GM12878 (cell line): ENCODE results near the gene DCAF11. TPM values are rescaled to one million over a fixed set of nuclear protein-coding genes. Genes with fewer than 3 reads are reported as not detected.

Experiments
- ATAC-seq: fragments of 200-7000 bp; cut with Tn5 transposase; 3 replicates; pipeline ENCODE4 v1.9.1; 2020; ENCODE audit warnings: mild to moderate bottlenecking, moderate library complexity
- BruUV-seq: library from RNA; stranded (reverse); fragments of 400-500 nt; replicated peaks from 2 replicates; lab custom pipeline; 2021; lab: Mats Ljungman, UMichigan
- CTCF ChIA-PET: fragments of 300-600 bp; sonication (Branson Sonifier 250); formaldehyde crosslinking; extraction: SDS; loops from one replicate; lab custom pipeline; 2021; ENCODE audit warnings: inconsistent platforms; lab: Yijun Ruan, JAX
- POLR2A ChIA-PET: fragments of 350-600 bp; formaldehyde crosslinking; extraction: SDS; loops from one replicate; lab custom pipeline; 2021; ENCODE audit warnings: inconsistent platforms; lab: Charles Lee
- RAD21 ChIA-PET: fragments of 300-600 bp; sonication (Branson Sonifier 250); formaldehyde crosslinking; loops from one replicate; lab custom pipeline; 2023; ENCODE audit warnings: antibody characterized with exemption; ENCODE audit not compliant: unreplicated experiment; lab: Charles Lee
- SMC1A ChIA-PET: fragments of 300-600 bp; sonication (Branson Sonifier 250); formaldehyde crosslinking; loops from one replicate; lab custom pipeline; 2023; ENCODE audit not compliant: unreplicated experiment, uncharacterized antibody; lab: Charles Lee
- DNase-seq: peaks from one replicate; pipeline ENCODE4 v3.0.0-alpha.2; 2011; ENCODE audit warnings: low read depth, low spot score
- FAIRE-seq: peaks from 3 replicates; lab custom pipeline; 2011; peaks lifted over from hg19 to GRCh38; lab: Jason Lieb, UNC
- H2AFZ ChIP-seq: 2 replicates; pipeline ENCODE4 v1.6.0; 2011; ENCODE audit warnings: low read depth, low read length, control low read depth; ENCODE audit not compliant: control insufficient read depth
- H3K27ac ChIP-seq: 2 replicates; pipeline ENCODE4 v1.5.1; 2011; ENCODE audit warnings: control low read depth; ENCODE audit not compliant: control insufficient read depth, insufficient read depth
- H3K27me3 ChIP-seq, 2 experiments: replicated peaks in 1 of 2; 2 replicates each; pipeline versions ENCODE4 v1.6.0 to v1.6.1; 2011; ENCODE audit warnings: low read length in 1 of 2; ENCODE audit not compliant: control insufficient read depth in 2 of 2, insufficient read depth in 2 of 2
- H3K36me3 ChIP-seq, 2 experiments: 2 replicates each; pipeline ENCODE4 v1.5.1; 2011; ENCODE audit warnings: low read length in 1 of 2; ENCODE audit not compliant: control insufficient read depth in 2 of 2, insufficient read depth in 2 of 2
- H3K4me1 ChIP-seq: 2 replicates; pipeline ENCODE4 v1.6.1; 2011; ENCODE audit warnings: mild to moderate bottlenecking, low read length, moderate library complexity, mixed read lengths; ENCODE audit not compliant: control insufficient read depth, insufficient read depth
- H3K4me2 ChIP-seq: 2 replicates; pipeline ENCODE4 v1.6.0; 2011; ENCODE audit warnings: control low read depth; ENCODE audit not compliant: control insufficient read depth, insufficient read depth
- H3K4me3 ChIP-seq: fragments of 200-600 bp; sonication (generic); 2 replicates; pipeline ENCODE4 v1.5.1; 2016
- H3K79me2 ChIP-seq: 2 replicates; pipeline ENCODE4 v1.6.0; 2011; ENCODE audit warnings: low read length; ENCODE audit not compliant: control insufficient read depth, insufficient read depth
- H3K9ac ChIP-seq: 2 replicates; pipeline ENCODE4 v1.8.0; 2011; ENCODE audit warnings: low read length, control low read depth, mixed read lengths; ENCODE audit not compliant: control insufficient read depth, insufficient read depth
- H3K9me3 ChIP-seq: replicated peaks from 3 replicates; pipeline ENCODE4 v1.5.1; 2011; ENCODE audit warnings: mild to moderate bottlenecking, low read length; ENCODE audit not compliant: control insufficient read depth, insufficient read depth
- H4K20me1 ChIP-seq: 2 replicates; pipeline ENCODE4 v1.6.0; 2011; ENCODE audit not compliant: control insufficient read depth, insufficient read depth
- BRCA1 ChIP-seq: IDR thresholded peaks from 2 replicates; pipeline ENCODE4 v1.6.1; 2011; ENCODE audit warnings: low read depth, low read length, improper control_type of control experiment
- CBX5 ChIP-seq: sonication (generic); IDR thresholded peaks from 2 replicates; pipeline ENCODE4 v1.6.1; 2016; ENCODE audit warnings: low read depth, moderate library complexity, mild to moderate bottlenecking, inconsistent platforms
- EP300 ChIP-seq, 2 experiments: fragments of 150-350 bp in 1 of 2; IDR thresholded peaks; 2 replicates each; pipeline ENCODE4 v1.6.1; 2011 to 2012; ENCODE audit warnings: low read depth in 2 of 2, low read length in 2 of 2, borderline replicate concordance in 1 of 2, improper control_type of control experiment in 1 of 2, inconsistent platforms in 1 of 2; ENCODE audit not compliant: control insufficient read depth in 1 of 2
- HDAC6 ChIP-seq: fragments of 200-600 bp; sonication (generic); IDR thresholded peaks from one replicate; pipeline ENCODE4 v1.8.0; 2017; ENCODE audit warnings: antibody characterized with exemption; ENCODE audit not compliant: unreplicated experiment
- MXI1 ChIP-seq: fragments of 150-350 bp; IDR thresholded peaks from 2 replicates; pipeline ENCODE4 v1.6.1; 2011; ENCODE audit warnings: low read depth, mild to moderate bottlenecking, inconsistent platforms, low read length, improper control_type of control experiment
- PML ChIP-seq: IDR thresholded peaks from 2 replicates; pipeline ENCODE4 v1.6.1; 2012; ENCODE audit warnings: low read length, inconsistent platforms
- RB1 ChIP-seq: fragments of 450-650 bp; formaldehyde crosslinking; IDR thresholded peaks from 2 replicates; pipeline ENCODE4 v1.6.1; 2017; ENCODE audit warnings: mild to moderate bottlenecking, borderline replicate concordance
- SMC3 ChIP-seq: IDR thresholded peaks from 2 replicates; pipeline ENCODE4 v1.6.1; 2011; ENCODE audit warnings: low read length, improper control_type of control experiment, borderline replicate concordance
- SREBF2 ChIP-seq: IDR thresholded peaks from 2 replicates; pipeline ENCODE4 v1.6.1; 2012; ENCODE audit warnings: mild to moderate bottlenecking, low read length
- TBL1XR1 ChIP-seq: IDR thresholded peaks from 2 replicates; pipeline ENCODE4 v1.6.1; 2012; ENCODE audit warnings: low read depth, low read length, improper control_type of control experiment
- ZZZ3 ChIP-seq: IDR thresholded peaks from 2 replicates; pipeline ENCODE4 v1.6.1; 2011; ENCODE audit warnings: low read depth; ENCODE audit not compliant: control insufficient read depth, insufficient read length
- WGBS: methylation state at CpG from one replicate; pipeline ENCODE4 v1.1.6; 2016; ENCODE audit warnings: low lambda C conversion rate; ENCODE audit not compliant: insufficient replicate concordance, insufficient coverage; ENCODE audit errors: missing lambda C conversion rate; 5-methylcytosine and 5-hydroxymethylcytosine counted together
- in situ Hi-C: fragments of 300-500 bp; cut with MboI; formaldehyde crosslinking; loops from 9 replicates; pipeline ENCODE4 v1.14.3; 2018; ENCODE audit warnings: mixed read lengths
- intact Hi-C: fragments of 100-400 bp; cut with micrococcal nuclease; formaldehyde crosslinking; loops from one replicate; pipeline ENCODE4 v1.14.2; 2022; ENCODE audit not compliant: unreplicated experiment
- polyA plus RNA-seq, 11 experiments: library from polyadenylated mRNA; depleted of rRNA in 4 of 11; unstranded in 6 of 11; stranded (reverse) in 5 of 11; fragments of >200 nt; fragmentation: Nextera tagmentation in 4 of 11; fragmentation: Illumina TruSeq in 1 of 11; extraction: Ambion mirVana in 4 of 11; extraction: Trizol in 1 of 11; gene quantifications; 1 replicate in 1 of 11; 2 replicates in 10 of 11; pipeline versions ENCODE4 v1.2.1 to v1.2.3, GENCODE V29; 2011 to 2016; ENCODE audit warnings: inconsistent platforms in 2 of 11, missing spikeins in 2 of 11, low read depth in 1 of 11
- total RNA-seq, 4 experiments: library from RNA; depleted of rRNA in 3 of 4; stranded (reverse); fragments of >200 nt in 3 of 4; fragmentation: Illumina TruSeq in 1 of 4; extraction: Trizol in 1 of 4; gene quantifications; 2 replicates each; pipeline versions ENCODE4 v1.2.1 to v1.2.3, GENCODE V29; 2013 to 2021
- TF ChIP-seq, protein P1 (sequence below): fragments of 450-650 bp; formaldehyde crosslinking; IDR thresholded peaks from 2 replicates; pipeline ENCODE4 v1.5.0; 2022; ENCODE audit warnings: mild to moderate bottlenecking, missing genetic modification characterization
- TF ChIP-seq, protein P2 (sequence below): fragments of 450-650 bp; IDR thresholded peaks from 2 replicates; pipeline ENCODE4 v1.6.1; 2018; ENCODE audit warnings: borderline replicate concordance, mild to moderate bottlenecking; ENCODE audit not compliant: partially characterized antibody

Gene DCAF11
- total and polyA plus RNA-seq, 10 of the 15 experiments (the other 5 are each of a cell fraction or from before 2014, with no cell fraction given), result 13.4 to 91.2 (median 68.7) TPM

DNA sequence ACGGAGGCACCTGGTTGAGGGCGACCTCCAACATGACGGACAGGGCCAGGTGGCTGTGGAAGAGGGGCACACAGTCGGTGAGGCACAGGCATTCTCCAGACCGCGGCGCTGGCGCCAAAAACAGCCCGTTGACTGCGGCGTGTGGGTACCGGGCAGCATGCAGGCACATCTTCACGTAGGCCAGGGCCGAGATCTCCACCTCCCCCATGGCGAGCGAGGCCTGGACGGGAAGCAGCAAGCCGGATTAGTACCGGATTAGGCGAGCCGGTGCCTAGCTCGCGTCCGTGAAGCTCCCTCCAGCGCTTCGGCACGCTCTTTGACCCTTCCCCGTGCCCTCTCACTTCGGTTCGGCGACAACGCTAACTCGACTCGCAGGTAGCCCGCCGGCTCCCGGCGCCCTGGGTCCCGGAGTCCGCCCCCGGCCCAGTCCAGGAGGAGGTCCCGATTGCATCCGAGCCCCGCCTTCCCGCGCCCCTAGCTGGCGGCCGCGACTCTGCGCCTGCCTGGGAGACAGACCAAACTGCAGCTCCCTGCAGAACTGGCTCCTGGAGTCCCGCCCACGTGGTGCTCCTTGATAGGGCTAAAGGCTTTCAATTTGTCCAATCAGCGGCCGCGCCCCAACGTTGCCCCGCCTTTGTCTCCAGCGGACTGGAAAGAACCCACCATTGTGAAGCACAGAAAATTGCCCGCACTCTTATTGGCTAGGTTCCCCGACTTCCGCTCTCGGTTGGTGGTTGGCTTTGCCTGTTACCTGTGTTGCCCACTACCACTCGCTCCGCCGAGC lies 26.7 kb downstream of the DCAF11 start, which contains the start of gene EMC9:
Gene EMC9 (minus strand): TSS at position 495 of the 784 bp plus-strand sequence. CDS start 287 bp downstream, at position 208.
- DNase-seq (peak; percentile 97), ATAC-seq (peak; percentile 92), FAIRE-seq (peak; percentile 35)
- H4K20me1 ChIP-seq, result no peaks in the 10 kb centered on the region
- ChIA-PET RAD21 (interaction anchor here (0.6 to 6.8 kb wide), 8 partner anchors 19 to 764 kb away, joined by 3 to 69 read pairs (median 6); partner anchors contain the start of genes DCAF11, IRF9, MDP1 and NRL), POLR2A (interaction anchor here (0.7 to 11.6 kb wide), 11 partner anchors 9 to 130 kb away, joined by 3 to 276 read pairs (median 3); partner anchors contain the start of genes DCAF11, IRF9, NRL and PCK2), CTCF (interaction anchor here (0.7 to 1.7 kb wide), 7 partner anchors 20 to 582 kb away, joined by 4 to 13 read pairs (median 6); partner anchors contain the start of genes DCAF11, IRF9, NRL and TINF2), SMC1A (interaction anchor here (0.6 to 2.2 kb wide), 7 partner anchors 19 to 56 kb away, joined by 3 to 8 read pairs (median 3); partner anchors contain the start of gene IRF9)
- WGBS, result under 1% methylated on average over 63 of the region's 65 CpGs
- H3K27me3 ChIP-seq, result no peaks in the 10 kb centered on the region
- H3K27ac ChIP-seq, result peak within 1 kb of the TSS; percentile 93
- peak within 1 kb of the TSS; percentile 94 for H3K4me3 ChIP-seq
- H3K9me3 ChIP-seq, result no peaks in the 10 kb centered on the region
- no TSS peak for BruUV-seq
- peak within 1 kb of the TSS; percentile 94 for H3K9ac ChIP-seq
- peaks cover 40% of the 10 kb centered on the region for H3K4me1 ChIP-seq
- peak within 1 kb of the TSS; percentile 96 for H3K4me2 ChIP-seq
- intact Hi-C loops (loop anchor here (1.0 kb wide), 1 partner anchor 27 kb away; the partner anchor contains the start of genes DCAF11 and NRL), in situ Hi-C loops (no loop called here)
- H3K79me2 ChIP-seq, result peaks cover 79% of the 10 kb centered on the region
- peaks cover 12 to 33% of the 10 kb centered on the region in 2 experiments for H3K36me3 ChIP-seq
- peak within 1 kb of the TSS; percentile 62 for H2AFZ ChIP-seq
- no peak for TF ChIP-seq BRCA1
- TF ChIP-seq TBL1XR1, result no peak
- TF ChIP-seq EP300 (IDR thresholded peaks at IDR 0.05; ENCODE audit: borderline replicate concordance in 1 of 2, control insufficient read depth in 1 of 2, low read depth in 2 of 2, low read length in 2 of 2), result peak in 1 of 2 experiments; percentile 58; a peak in 2 of 4 replicates
- peak; percentile 48; the same call in 1 of the 2 replicates for TF ChIP-seq RB1
- TF ChIP-seq, protein P1, sequence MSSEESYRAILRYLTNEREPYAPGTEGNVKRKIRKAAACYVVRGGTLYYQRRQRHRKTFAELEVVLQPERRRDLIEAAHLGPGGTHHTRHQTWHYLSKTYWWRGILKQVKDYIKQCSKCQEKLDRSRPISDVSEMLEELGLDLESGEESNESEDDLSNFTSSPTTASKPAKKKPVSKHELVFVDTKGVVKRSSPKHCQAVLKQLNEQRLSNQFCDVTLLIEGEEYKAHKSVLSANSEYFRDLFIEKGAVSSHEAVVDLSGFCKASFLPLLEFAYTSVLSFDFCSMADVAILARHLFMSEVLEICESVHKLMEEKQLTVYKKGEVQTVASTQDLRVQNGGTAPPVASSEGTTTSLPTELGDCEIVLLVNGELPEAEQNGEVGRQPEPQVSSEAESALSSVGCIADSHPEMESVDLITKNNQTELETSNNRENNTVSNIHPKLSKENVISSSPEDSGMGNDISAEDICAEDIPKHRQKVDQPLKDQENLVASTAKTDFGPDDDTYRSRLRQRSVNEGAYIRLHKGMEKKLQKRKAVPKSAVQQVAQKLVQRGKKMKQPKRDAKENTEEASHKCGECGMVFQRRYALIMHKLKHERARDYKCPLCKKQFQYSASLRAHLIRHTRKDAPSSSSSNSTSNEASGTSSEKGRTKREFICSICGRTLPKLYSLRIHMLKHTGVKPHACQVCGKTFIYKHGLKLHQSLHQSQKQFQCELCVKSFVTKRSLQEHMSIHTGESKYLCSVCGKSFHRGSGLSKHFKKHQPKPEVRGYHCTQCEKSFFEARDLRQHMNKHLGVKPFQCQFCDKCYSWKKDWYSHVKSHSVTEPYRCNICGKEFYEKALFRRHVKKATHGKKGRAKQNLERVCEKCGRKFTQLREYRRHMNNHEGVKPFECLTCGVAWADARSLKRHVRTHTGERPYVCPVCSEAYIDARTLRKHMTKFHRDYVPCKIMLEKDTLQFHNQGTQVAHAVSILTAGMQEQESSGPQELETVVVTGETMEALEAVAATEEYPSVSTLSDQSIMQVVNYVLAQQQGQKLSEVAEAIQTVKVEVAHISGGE (CRISPR knock-in tag), result no peak
- TF ChIP-seq, protein P2, sequence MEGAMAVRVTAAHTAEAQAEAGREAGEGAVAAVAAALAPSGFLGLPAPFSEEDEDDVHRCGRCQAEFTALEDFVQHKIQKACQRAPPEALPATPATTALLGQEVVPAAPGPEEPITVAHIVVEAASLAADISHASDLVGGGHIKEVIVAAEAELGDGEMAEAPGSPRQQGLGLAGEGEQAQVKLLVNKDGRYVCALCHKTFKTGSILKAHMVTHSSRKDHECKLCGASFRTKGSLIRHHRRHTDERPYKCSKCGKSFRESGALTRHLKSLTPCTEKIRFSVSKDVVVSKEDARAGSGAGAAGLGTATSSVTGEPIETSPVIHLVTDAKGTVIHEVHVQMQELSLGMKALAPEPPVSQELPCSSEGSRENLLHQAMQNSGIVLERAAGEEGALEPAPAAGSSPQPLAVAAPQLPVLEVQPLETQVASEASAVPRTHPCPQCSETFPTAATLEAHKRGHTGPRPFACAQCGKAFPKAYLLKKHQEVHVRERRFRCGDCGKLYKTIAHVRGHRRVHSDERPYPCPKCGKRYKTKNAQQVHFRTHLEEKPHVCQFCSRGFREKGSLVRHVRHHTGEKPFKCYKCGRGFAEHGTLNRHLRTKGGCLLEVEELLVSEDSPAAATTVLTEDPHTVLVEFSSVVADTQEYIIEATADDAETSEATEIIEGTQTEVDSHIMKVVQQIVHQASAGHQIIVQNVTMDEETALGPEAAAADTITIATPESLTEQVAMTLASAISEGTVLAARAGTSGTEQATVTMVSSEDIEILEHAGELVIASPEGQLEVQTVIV, result peak; percentile 89
- TF ChIP-seq MXI1, result peak; percentile 66; the same call in 1 of the 2 replicates
- TF ChIP-seq SREBF2, result no peak
- 0 out of 2 replicates have a peak, but pooled peaks have one; percentile 66 for TF ChIP-seq CBX5
- TF ChIP-seq SMC3, result no peak
- TF ChIP-seq PML, result peak; percentile 80; the same call in 1 of the 2 replicates
- no peak for TF ChIP-seq ZZZ3
- TF ChIP-seq HDAC6, result no peak
